ENCODE results near the gene SP3.

GRCh38 chr2:173924285-173924684 is 40.9 kb downstream of the SP3 start:
- TF ChIP-seq CTCF (conservative IDR thresholded peaks at IDR 0.05 in 1 of 2, IDR thresholded peaks at IDR 0.05 in 1 of 2; ENCODE audit: extremely low read depth in 1 of 2, insufficient read depth in 1 of 2, low read depth in 1 of 2, low read length in 2 of 2) (no peak), EZH2 (IDR thresholded peaks at IDR 0.05; ENCODE audit: borderline replicate concordance, low read length) (no peak)

All from mammary epithelial cell (primary cell).